Prostate gland (tissue), 2 donors: Measurements from ENCODE around the gene NOTO.

Source experiments
- POLR2A ChIP-seq: fragments of 450-650 bp; IDR thresholded peaks from one replicate; pipeline ENCODE4 v1.6.1; 2016; ENCODE audit warnings: antibody characterized with exemption, mild to moderate bottlenecking
- POLR2AphosphoS5 ChIP-seq: sonication (generic); formaldehyde crosslinking; IDR thresholded peaks from one replicate; pipeline ENCODE4 v1.6.1; 2017; ENCODE audit warnings: antibody characterized with exemption
- TF ChIP-seq, protein P1 (sequence below), 4 experiments: fragments of 200-600 bp in 2 of 4; fragments of 450-650 bp in 2 of 4; sonication (generic) in 2 of 4; IDR thresholded peaks; 1 replicate in 3 of 4; 2 replicates in 1 of 4; pipeline ENCODE4 v1.5.1; 2016 to 2019; ENCODE audit warnings: antibody characterized with exemption in 4 of 4, mild to moderate bottlenecking in 2 of 4, moderate library complexity in 2 of 4

DNA sequence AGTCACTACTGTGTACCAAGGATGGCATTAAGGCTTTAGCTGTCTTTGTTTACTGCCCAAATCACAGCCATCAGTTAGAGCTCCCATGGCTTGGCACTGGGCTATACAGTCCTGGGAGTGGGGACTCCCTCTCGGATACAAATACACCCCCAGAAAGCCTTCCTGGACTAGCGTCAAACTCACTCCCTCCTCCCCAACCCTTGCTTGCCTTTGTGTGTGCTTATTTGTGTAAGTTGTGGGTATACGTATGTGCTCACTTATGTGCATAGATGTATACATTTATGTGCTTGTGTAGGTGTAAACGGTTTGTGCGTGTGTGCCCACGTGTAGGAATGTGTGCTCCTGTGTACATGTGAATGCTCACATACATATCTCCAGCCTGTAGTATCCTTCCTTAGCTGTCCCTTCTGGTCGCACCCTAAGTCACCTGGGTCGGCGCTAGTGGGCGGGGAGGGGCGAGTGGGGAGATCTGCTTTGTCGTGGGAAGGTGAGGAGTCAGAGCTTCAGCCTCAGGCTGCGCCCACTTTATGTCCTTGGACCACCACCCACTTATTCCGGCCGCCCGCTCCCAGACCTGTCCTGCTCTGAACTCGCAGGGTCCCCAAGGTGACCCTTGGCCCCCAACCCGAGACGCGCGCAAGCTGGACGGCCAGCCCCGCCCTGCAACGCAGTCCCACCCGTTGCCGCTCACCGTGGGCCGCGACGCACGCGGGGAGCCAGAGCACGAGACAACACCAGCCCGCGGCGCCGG lies 30.2 kb downstream of the NOTO start:
- TF ChIP-seq, protein P1, sequence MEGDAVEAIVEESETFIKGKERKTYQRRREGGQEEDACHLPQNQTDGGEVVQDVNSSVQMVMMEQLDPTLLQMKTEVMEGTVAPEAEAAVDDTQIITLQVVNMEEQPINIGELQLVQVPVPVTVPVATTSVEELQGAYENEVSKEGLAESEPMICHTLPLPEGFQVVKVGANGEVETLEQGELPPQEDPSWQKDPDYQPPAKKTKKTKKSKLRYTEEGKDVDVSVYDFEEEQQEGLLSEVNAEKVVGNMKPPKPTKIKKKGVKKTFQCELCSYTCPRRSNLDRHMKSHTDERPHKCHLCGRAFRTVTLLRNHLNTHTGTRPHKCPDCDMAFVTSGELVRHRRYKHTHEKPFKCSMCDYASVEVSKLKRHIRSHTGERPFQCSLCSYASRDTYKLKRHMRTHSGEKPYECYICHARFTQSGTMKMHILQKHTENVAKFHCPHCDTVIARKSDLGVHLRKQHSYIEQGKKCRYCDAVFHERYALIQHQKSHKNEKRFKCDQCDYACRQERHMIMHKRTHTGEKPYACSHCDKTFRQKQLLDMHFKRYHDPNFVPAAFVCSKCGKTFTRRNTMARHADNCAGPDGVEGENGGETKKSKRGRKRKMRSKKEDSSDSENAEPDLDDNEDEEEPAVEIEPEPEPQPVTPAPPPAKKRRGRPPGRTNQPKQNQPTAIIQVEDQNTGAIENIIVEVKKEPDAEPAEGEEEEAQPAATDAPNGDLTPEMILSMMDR (IDR thresholded peaks at IDR 0.05), result no peak
- TF ChIP-seq POLR2AphosphoS5 (no peak), POLR2A (no peak)
